WTC11 (cell line): Measurements from ENCODE around the gene CAMTA1. TPM values are rescaled to one million over a fixed set of nuclear protein-coding genes. Genes with fewer than 3 reads are reported as not detected.

ENCODE experiments used
- ATAC-seq: fragments of 200-7000 bp; cut with Tn5 transposase; 2 replicates; pipeline ENCODE4 v1.10.0; 2021; ENCODE audit warnings: mild to moderate bottlenecking, moderate library complexity
- CTCF ChIA-PET: fragments of 300-600 bp; sonication (Branson Sonifier 250); formaldehyde crosslinking; loops from one replicate; lab custom pipeline; 2021; ENCODE audit warnings: antibody characterized with exemption; lab: Charles Lee
- POLR2A ChIA-PET: fragments of 350-600 bp; sonication (Branson Sonifier 250); formaldehyde crosslinking; loops from one replicate; lab custom pipeline; 2021; ENCODE audit warnings: antibody characterized with exemption; lab: Charles Lee
- DNase-seq: peaks from one replicate; pipeline ENCODE4 v3.0.0; 2021; ENCODE audit warnings: low spot score
- H3K27ac Mint-ChIP-seq: 2 replicates; pipeline ENCODE4 v1.8.0; 2021; ENCODE audit warnings: mixed read lengths
- H3K27me3 Mint-ChIP-seq: 2 replicates; pipeline ENCODE4 v1.8.0; 2021; ENCODE audit warnings: low read depth, mild to moderate bottlenecking, moderate library complexity, mixed read lengths
- H3K36me3 Mint-ChIP-seq: 2 replicates; pipeline ENCODE4 v1.8.0; 2021; ENCODE audit warnings: mixed read lengths
- H3K4me1 Mint-ChIP-seq: 2 replicates; pipeline ENCODE4 v1.8.0; 2022; ENCODE audit warnings: mixed read lengths
- H3K4me3 Mint-ChIP-seq: 2 replicates; pipeline ENCODE4 v1.8.0; 2021; ENCODE audit warnings: mild to moderate bottlenecking, moderate library complexity, mixed read lengths
- H3K9me3 Mint-ChIP-seq: 2 replicates; pipeline ENCODE4 v1.8.0; 2021; ENCODE audit warnings: mixed read lengths
- ATF1 ChIP-seq: sonication (generic); formaldehyde crosslinking; IDR thresholded peaks from 2 replicates; pipeline ENCODE4 v1.8.1; 2023; ENCODE audit warnings: mild to moderate bottlenecking, moderate library complexity, missing genetic modification reagents
- CBFB ChIP-seq: sonication (generic); formaldehyde crosslinking; IDR thresholded peaks from 2 replicates; pipeline ENCODE4 v1.8.1; 2022; ENCODE audit warnings: mild to moderate bottlenecking, low read depth, missing genetic modification reagents
- CREM ChIP-seq: sonication (generic); formaldehyde crosslinking; IDR thresholded peaks from 2 replicates; pipeline ENCODE4 v1.8.1; 2022; ENCODE audit warnings: mild to moderate bottlenecking, missing genetic modification reagents, moderate library complexity
- GRHL2 ChIP-seq: fragments of 250-450 bp; sonication (Bioruptor Pico); IDR thresholded peaks from 2 replicates; pipeline ENCODE4 v1.8.0; 2022; ENCODE audit warnings: mild to moderate bottlenecking, moderate library complexity; ENCODE audit not compliant: insufficient replicate concordance, severe bottlenecking
- MYBL2 ChIP-seq: sonication (generic); formaldehyde crosslinking; IDR thresholded peaks from 2 replicates; pipeline ENCODE4 v1.8.1; 2023; ENCODE audit warnings: mild to moderate bottlenecking, moderate library complexity, missing genetic modification reagents
- NFE2L1 ChIP-seq: sonication (generic); formaldehyde crosslinking; IDR thresholded peaks from 2 replicates; pipeline ENCODE4 v1.8.1; 2023; ENCODE audit warnings: missing genetic modification reagents
- NR2C2 ChIP-seq: sonication (generic); formaldehyde crosslinking; IDR thresholded peaks from 2 replicates; pipeline ENCODE4 v1.8.0; 2022; ENCODE audit warnings: mild to moderate bottlenecking, missing genetic modification reagents
- RELA ChIP-seq: sonication (generic); formaldehyde crosslinking; IDR thresholded peaks from 2 replicates; pipeline ENCODE4 v1.8.1; 2022; ENCODE audit warnings: missing genetic modification reagents, mild to moderate bottlenecking, borderline replicate concordance
- TEAD4 ChIP-seq: sonication (generic); formaldehyde crosslinking; IDR thresholded peaks from 2 replicates; pipeline ENCODE4 v1.8.0; 2022; ENCODE audit warnings: mild to moderate bottlenecking, missing genetic modification reagents
- ZBTB21 ChIP-seq: sonication (generic); formaldehyde crosslinking; IDR thresholded peaks from 2 replicates; pipeline ENCODE4 v1.8.1; 2023; ENCODE audit warnings: mild to moderate bottlenecking, missing genetic modification reagents, borderline replicate concordance
- ZNF317 ChIP-seq: sonication (generic); formaldehyde crosslinking; IDR thresholded peaks from 2 replicates; pipeline ENCODE4 v1.8.1; 2023; ENCODE audit warnings: low read depth, mild to moderate bottlenecking, moderate library complexity, missing genetic modification reagents, borderline replicate concordance
- ZNF671 ChIP-seq: fragments of 250-450 bp; sonication (Bioruptor Pico); IDR thresholded peaks from 2 replicates; pipeline ENCODE4 v1.8.0; 2021; ENCODE audit warnings: mild to moderate bottlenecking
- total RNA-seq: library from RNA; stranded (reverse); gene quantifications from 3 replicates; pipeline ENCODE4 v1.2.3, GENCODE V29; 2021
- TF ChIP-seq, protein P1 (sequence below): sonication (generic); formaldehyde crosslinking; conservative IDR thresholded peaks from 2 replicates; pipeline ENCODE4 v1.8.1; 2023; ENCODE audit warnings: mild to moderate bottlenecking, low read depth, missing genetic modification reagents, moderate library complexity
- TF ChIP-seq, protein P2 (sequence below): sonication (generic); formaldehyde crosslinking; IDR thresholded peaks from 2 replicates; pipeline ENCODE4 v1.8.0; 2022; ENCODE audit warnings: mild to moderate bottlenecking, missing genetic modification reagents
- TF ChIP-seq, protein P3 (sequence below): fragments of 250-450 bp; sonication (Bioruptor Pico); IDR thresholded peaks from 2 replicates; pipeline ENCODE4 v1.9.0; 2021; ENCODE audit warnings: moderate library complexity, mild to moderate bottlenecking, inconsistent platforms, borderline replicate concordance
- TF ChIP-seq, protein P4 (sequence below): sonication (generic); formaldehyde crosslinking; IDR thresholded peaks from 2 replicates; pipeline ENCODE4 v1.8.1; 2022; ENCODE audit warnings: missing genetic modification reagents, borderline replicate concordance
- TF ChIP-seq, protein P5 (sequence below): sonication (generic); formaldehyde crosslinking; IDR thresholded peaks from 2 replicates; pipeline ENCODE4 v1.8.1; 2023; ENCODE audit warnings: mild to moderate bottlenecking, missing genetic modification reagents, moderate library complexity
- TF ChIP-seq, protein P6 (sequence below): fragments of 250-450 bp; sonication (Bioruptor Pico); IDR thresholded peaks from 2 replicates; pipeline ENCODE4 v1.9.0; 2021; ENCODE audit warnings: mild to moderate bottlenecking
- TF ChIP-seq, protein P7 (sequence below): sonication (generic); formaldehyde crosslinking; IDR thresholded peaks from 2 replicates; pipeline ENCODE4 v1.8.0; 2022; ENCODE audit warnings: mild to moderate bottlenecking, missing genetic modification reagents

Gene CAMTA1
- total RNA-seq, 1 experiment from 2014 or later = 86.4 TPM

DNA sequence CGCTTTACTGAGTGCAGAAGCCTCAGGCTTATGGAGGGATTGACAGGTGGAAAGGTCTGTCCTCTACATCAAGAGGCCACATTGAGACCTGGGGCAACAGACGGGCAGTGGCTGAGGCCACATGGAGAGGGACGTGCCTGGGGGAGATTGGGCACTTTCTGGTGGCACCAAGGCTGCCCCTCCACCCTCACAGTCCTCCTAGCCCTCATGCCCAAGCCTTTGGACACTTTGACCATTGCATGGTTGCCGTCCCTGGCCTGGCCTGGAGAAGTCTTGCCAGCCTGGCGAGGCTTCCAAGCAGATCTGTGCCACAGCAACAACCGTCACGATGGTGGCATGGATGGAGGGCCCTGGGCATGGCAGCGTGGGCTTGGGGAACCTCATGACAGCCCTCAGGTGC is 793.8 kb downstream of the CAMTA1 start:
- ChIA-PET CTCF (interaction anchor here (1.0 kb wide), 1 partner anchor 17 kb away, joined by 3 read pairs; no protein-coding TSS in a partner anchor), POLR2A (no interaction called here)
- H3K4me1 Mint-ChIP-seq = no peaks in the 10 kb centered on the region
- DNase-seq = no peak
- H3K36me3 Mint-ChIP-seq = no peaks in the 10 kb centered on the region
- H3K27me3 Mint-ChIP-seq = no peaks in the 10 kb centered on the region
- H3K27ac Mint-ChIP-seq = no peak overlapping the region
- ATAC-seq = no peak
- TF ChIP-seq RELA (CRISPR knock-in tag) (no peak), ZNF317 (no peak), CREM (no peak), NFE2L1 (no peak), ATF1 (CRISPR knock-in tag) (no peak), NR2C2 (no peak), MYBL2 (CRISPR knock-in tag) (no peak), ZNF671 (CRISPR knock-in tag) (no peak)
- TF ChIP-seq, protein P1, sequence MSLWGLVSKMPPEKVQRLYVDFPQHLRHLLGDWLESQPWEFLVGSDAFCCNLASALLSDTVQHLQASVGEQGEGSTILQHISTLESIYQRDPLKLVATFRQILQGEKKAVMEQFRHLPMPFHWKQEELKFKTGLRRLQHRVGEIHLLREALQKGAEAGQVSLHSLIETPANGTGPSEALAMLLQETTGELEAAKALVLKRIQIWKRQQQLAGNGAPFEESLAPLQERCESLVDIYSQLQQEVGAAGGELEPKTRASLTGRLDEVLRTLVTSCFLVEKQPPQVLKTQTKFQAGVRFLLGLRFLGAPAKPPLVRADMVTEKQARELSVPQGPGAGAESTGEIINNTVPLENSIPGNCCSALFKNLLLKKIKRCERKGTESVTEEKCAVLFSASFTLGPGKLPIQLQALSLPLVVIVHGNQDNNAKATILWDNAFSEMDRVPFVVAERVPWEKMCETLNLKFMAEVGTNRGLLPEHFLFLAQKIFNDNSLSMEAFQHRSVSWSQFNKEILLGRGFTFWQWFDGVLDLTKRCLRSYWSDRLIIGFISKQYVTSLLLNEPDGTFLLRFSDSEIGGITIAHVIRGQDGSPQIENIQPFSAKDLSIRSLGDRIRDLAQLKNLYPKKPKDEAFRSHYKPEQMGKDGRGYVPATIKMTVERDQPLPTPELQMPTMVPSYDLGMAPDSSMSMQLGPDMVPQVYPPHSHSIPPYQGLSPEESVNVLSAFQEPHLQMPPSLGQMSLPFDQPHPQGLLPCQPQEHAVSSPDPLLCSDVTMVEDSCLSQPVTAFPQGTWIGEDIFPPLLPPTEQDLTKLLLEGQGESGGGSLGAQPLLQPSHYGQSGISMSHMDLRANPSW (CRISPR knock-in tag) = no peak
- TF ChIP-seq, protein P2, sequence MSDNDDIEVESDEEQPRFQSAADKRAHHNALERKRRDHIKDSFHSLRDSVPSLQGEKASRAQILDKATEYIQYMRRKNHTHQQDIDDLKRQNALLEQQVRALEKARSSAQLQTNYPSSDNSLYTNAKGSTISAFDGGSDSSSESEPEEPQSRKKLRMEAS = no peak
- TF ChIP-seq, protein P3, sequence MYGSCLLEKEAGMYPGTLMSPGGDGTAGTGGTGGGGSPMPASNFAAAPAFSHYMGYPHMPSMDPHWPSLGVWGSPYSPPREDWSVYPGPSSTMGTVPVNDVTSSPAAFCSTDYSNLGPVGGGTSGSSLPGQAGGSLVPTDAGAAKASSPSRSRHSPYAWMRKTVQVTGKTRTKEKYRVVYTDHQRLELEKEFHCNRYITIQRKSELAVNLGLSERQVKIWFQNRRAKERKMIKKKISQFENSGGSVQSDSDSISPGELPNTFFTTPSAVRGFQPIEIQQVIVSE (CRISPR knock-in tag) = no peak
- TF ChIP-seq, protein P4, sequence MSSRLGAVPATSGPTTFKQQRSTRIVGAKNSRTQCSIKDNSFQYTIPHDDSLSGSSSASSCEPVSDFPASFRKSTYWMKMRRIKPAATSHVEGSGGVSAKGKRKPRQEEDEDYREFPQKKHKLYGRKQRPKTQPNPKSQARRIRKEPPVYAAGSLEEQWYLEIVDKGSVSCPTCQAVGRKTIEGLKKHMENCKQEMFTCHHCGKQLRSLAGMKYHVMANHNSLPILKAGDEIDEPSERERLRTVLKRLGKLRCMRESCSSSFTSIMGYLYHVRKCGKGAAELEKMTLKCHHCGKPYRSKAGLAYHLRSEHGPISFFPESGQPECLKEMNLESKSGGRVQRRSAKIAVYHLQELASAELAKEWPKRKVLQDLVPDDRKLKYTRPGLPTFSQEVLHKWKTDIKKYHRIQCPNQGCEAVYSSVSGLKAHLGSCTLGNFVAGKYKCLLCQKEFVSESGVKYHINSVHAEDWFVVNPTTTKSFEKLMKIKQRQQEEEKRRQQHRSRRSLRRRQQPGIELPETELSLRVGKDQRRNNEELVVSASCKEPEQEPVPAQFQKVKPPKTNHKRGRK = no peak
- TF ChIP-seq, protein P5, sequence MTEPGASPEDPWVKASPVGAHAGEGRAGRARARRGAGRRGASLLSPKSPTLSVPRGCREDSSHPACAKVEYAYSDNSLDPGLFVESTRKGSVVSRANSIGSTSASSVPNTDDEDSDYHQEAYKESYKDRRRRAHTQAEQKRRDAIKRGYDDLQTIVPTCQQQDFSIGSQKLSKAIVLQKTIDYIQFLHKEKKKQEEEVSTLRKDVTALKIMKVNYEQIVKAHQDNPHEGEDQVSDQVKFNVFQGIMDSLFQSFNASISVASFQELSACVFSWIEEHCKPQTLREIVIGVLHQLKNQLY (CRISPR knock-in tag) = no peak
- peaks cover 4% of the 10 kb centered on the region for H3K9me3 Mint-ChIP-seq
- no peak overlapping the region for H3K4me3 Mint-ChIP-seq

DNA sequence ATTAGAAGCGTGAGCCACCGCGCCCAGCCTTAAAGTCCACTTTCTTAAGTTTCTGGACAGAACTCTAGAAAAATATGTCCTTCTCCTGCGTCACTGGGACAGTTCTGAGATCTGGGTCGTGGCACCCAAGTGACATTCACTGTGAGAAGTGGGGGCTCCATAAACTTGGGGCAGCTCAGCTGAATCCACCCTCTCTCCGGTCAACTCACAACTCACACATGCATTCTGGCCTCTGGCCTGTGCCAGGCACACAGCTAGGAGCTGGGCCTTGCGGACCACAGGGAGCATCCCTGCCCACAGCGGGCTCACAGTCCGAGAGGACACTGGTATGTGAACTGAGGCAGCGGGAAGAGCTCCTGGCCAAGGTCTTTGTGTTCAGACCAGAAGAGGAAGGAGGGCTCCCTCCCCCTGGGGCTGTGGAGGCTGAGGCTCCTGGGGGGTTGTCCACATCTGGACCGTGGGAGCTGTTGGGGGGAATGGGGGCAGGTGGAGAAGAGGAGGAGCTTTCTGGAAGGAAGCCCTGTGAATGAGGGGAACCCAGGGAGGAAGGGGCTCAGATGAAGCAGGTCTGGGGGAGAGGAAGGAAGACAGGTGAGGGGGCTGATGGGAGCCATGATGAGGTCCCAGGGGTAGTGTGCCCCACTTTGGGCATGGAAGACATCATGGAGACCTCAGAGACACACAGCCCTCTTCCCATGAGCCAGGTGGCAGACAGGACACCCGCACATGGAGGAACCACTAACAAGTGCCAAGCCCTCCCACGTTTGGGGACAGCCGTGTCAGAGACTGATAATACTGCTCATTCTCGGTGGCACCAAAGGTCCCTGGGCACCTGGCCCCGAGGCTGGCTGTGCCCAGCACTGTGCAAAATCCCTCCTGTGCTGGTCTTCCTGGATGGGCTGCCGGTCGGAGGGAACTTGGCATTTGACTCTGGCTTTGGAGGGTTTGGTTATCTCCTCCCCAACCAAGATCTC is 794.9 kb downstream of the CAMTA1 start:
- POLR2A ChIA-PET = interaction anchor here (0.7 kb wide), 1 partner anchor 35 kb away, joined by 5 read pairs; no protein-coding TSS in a partner anchor
- no peak for DNase-seq
- no peak for ATAC-seq
- TF ChIP-seq ZBTB21 (no peak), NR2C2 (no peak), GRHL2 (CRISPR knock-in tag) (no peak), TEAD4 (CRISPR knock-in tag) (no peak), CBFB (CRISPR knock-in tag) (no peak)
- TF ChIP-seq, protein P2 = no peak
- TF ChIP-seq, protein P6, sequence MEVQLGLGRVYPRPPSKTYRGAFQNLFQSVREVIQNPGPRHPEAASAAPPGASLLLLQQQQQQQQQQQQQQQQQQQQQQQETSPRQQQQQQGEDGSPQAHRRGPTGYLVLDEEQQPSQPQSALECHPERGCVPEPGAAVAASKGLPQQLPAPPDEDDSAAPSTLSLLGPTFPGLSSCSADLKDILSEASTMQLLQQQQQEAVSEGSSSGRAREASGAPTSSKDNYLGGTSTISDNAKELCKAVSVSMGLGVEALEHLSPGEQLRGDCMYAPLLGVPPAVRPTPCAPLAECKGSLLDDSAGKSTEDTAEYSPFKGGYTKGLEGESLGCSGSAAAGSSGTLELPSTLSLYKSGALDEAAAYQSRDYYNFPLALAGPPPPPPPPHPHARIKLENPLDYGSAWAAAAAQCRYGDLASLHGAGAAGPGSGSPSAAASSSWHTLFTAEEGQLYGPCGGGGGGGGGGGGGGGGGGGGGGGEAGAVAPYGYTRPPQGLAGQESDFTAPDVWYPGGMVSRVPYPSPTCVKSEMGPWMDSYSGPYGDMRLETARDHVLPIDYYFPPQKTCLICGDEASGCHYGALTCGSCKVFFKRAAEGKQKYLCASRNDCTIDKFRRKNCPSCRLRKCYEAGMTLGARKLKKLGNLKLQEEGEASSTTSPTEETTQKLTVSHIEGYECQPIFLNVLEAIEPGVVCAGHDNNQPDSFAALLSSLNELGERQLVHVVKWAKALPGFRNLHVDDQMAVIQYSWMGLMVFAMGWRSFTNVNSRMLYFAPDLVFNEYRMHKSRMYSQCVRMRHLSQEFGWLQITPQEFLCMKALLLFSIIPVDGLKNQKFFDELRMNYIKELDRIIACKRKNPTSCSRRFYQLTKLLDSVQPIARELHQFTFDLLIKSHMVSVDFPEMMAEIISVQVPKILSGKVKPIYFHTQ (CRISPR knock-in tag) = no peak
- TF ChIP-seq, protein P7, sequence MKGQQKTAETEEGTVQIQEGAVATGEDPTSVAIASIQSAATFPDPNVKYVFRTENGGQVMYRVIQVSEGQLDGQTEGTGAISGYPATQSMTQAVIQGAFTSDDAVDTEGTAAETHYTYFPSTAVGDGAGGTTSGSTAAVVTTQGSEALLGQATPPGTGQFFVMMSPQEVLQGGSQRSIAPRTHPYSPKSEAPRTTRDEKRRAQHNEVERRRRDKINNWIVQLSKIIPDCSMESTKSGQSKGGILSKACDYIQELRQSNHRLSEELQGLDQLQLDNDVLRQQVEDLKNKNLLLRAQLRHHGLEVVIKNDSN (CRISPR knock-in tag) = no peak
- TF ChIP-seq, all 79 proteins: peak for 0
- Mint-ChIP-seq H3K4me1 (no peaks in the 10 kb centered on the region), H3K27ac (no peak overlapping the region), H3K36me3 (no peaks in the 10 kb centered on the region), H3K4me3 (no peak overlapping the region), H3K9me3 (peaks cover 4% of the 10 kb centered on the region), H3K27me3 (no peaks in the 10 kb centered on the region)
- CTCF ChIA-PET = interaction anchor here (1.1 kb wide), 1 partner anchor 67 kb away, joined by 3 read pairs; no protein-coding TSS in a partner anchor
